A673 (cell line): ENCODE measurements around the gene MOCS3. TPM values are rescaled to one million over a fixed set of nuclear protein-coding genes. Genes with fewer than 3 reads are reported as not detected.

Experiments used
- BruUV-seq: library from RNA; stranded (reverse); fragments of 400-500 nt; replicated peaks from 2 replicates; lab custom pipeline; 2021; lab: Mats Ljungman, UMichigan
- CTCF ChIA-PET: fragments of 300-600 bp; sonication (Branson Sonifier 250); formaldehyde crosslinking; loops from one replicate; lab custom pipeline; 2022; ENCODE audit warnings: antibody characterized with exemption; lab: Charles Lee
- POLR2A ChIA-PET: fragments of 300-600 bp; sonication (Branson Sonifier 250); formaldehyde crosslinking; loops from one replicate; lab custom pipeline; 2022; ENCODE audit warnings: antibody characterized with exemption; ENCODE audit not compliant: low non-redundant PET; lab: Charles Lee
- DNase-seq: peaks from one replicate; pipeline ENCODE4 v3.0.0-alpha.2; 2015; ENCODE audit warnings: low spot score
- H3K27ac ChIP-seq: fragments of 200-600 bp; sonication (generic); 2 replicates; pipeline ENCODE4 v1.5.1; 2016; ENCODE audit warnings: mixed run types, low read depth, mild to moderate bottlenecking, mixed read lengths, antibody characterized with exemption, low read length; ENCODE audit not compliant: poor library complexity, severe bottlenecking
- H3K27me3 ChIP-seq: fragments of 200-600 bp; sonication (generic); replicated peaks from 2 replicates; pipeline ENCODE4 v1.6.1; 2017; ENCODE audit warnings: mixed run types, low read depth, mild to moderate bottlenecking, mixed read lengths, antibody characterized with exemption, low read length; ENCODE audit not compliant: insufficient read depth, poor library complexity
- H3K36me3 ChIP-seq: fragments of 200-600 bp; sonication (generic); 2 replicates; pipeline ENCODE4 v1.6.1; 2016; ENCODE audit warnings: mixed run types, mild to moderate bottlenecking, mixed read lengths, antibody characterized with exemption, low read length; ENCODE audit not compliant: insufficient read depth, poor library complexity, severe bottlenecking
- H3K4me1 ChIP-seq: fragments of 200-600 bp; sonication (generic); 2 replicates; pipeline ENCODE4 v1.6.1; 2017; ENCODE audit warnings: mixed run types, mild to moderate bottlenecking, mixed read lengths, antibody characterized with exemption, low read length; ENCODE audit not compliant: insufficient read depth, poor library complexity, severe bottlenecking
- H3K4me3 ChIP-seq: fragments of 200-600 bp; sonication (generic); 2 replicates; pipeline ENCODE4 v1.5.1; 2016; ENCODE audit warnings: low read depth, mixed run types, mild to moderate bottlenecking, mixed read lengths, low read length; ENCODE audit not compliant: poor library complexity, severe bottlenecking
- H3K9me3 ChIP-seq: fragments of 200-600 bp; sonication (generic); 2 replicates; pipeline ENCODE4 v1.6.1; 2016; ENCODE audit warnings: mixed run types, low read depth, mild to moderate bottlenecking, mixed read lengths, antibody characterized with exemption, low read length; ENCODE audit not compliant: poor library complexity, severe bottlenecking
- CTCF ChIP-seq: fragments of 300-800, 200-600 bp; sonication (generic); conservative IDR thresholded peaks from 2 replicates; pipeline ENCODE4 v1.5.1; 2017; ENCODE audit warnings: low read depth, mild to moderate bottlenecking, antibody characterized with exemption, low read length, moderate library complexity, mixed read lengths
- EZH2 ChIP-seq: fragments of 200-600 bp; sonication (generic); IDR thresholded peaks from 2 replicates; pipeline ENCODE4 v1.6.1; 2017; ENCODE audit warnings: borderline replicate concordance, low read depth, mild to moderate bottlenecking, mixed read lengths, antibody characterized with exemption, low read length; ENCODE audit not compliant: poor library complexity, severe bottlenecking
- intact Hi-C: fragments of 100-400 bp; cut with micrococcal nuclease; formaldehyde crosslinking; loops from one replicate; pipeline ENCODE4 v1.10.0; 2022; ENCODE audit not compliant: unreplicated experiment
- total RNA-seq: library from RNA; stranded (reverse); gene quantifications from 2 replicates; pipeline ENCODE4 v1.2.3, GENCODE V29; 2021

Gene MOCS3
- total RNA-seq, 1 experiment from 2014 or later = 5.9 TPM

- Histone ChIP-seq H3K27me3 (no peaks in the 10 kb centered on the region), H3K4me3 (no peak overlapping the region), H3K36me3 (peaks cover 46% of the 10 kb centered on the region), H3K27ac (peak overlapping the region; percentile 5), H3K9me3 (no peaks in the 10 kb centered on the region), H3K4me1 (peaks cover 23% of the 10 kb centered on the region)
- no TSS peak for BruUV-seq
- ChIA-PET POLR2A (interaction anchor here (0.6 to 0.7 kb wide), 2 partner anchors 14 to 24 kb away, joined by 3 to 4 read pairs; no protein-coding TSS in a partner anchor), CTCF (no interaction called here)
- TF ChIP-seq EZH2 = no peak
- TF ChIP-seq CTCF = no peak
- no peak for DNase-seq
- intact Hi-C loops = no loop called here
Measured at GRCh38 chr20:50933589-50933988, 25.0 kb upstream of the MOCS3 start.

GRCh38 chr20:50943069-50943468, 15.5 kb upstream of the MOCS3 start:
- intact Hi-C loops = no loop called here
- Histone ChIP-seq H3K36me3 (peaks cover 70% of the 10 kb centered on the region), H3K27ac (no peak overlapping the region), H3K4me1 (no peaks in the 10 kb centered on the region), H3K4me3 (no peak overlapping the region), H3K9me3 (no peaks in the 10 kb centered on the region), H3K27me3 (no peaks in the 10 kb centered on the region)
- POLR2A ChIA-PET = no interaction called here
- TF ChIP-seq EZH2 (no peak), CTCF (no peak)
- DNase-seq = no peak
- no TSS peak for BruUV-seq
- CTCF ChIA-PET = no interaction called here

GRCh38 chr20:50948132-50948785, 10.4 kb upstream of the MOCS3 start:
- Histone ChIP-seq H3K9me3 (no peaks in the 10 kb centered on the region), H3K27me3 (no peaks in the 10 kb centered on the region), H3K27ac (no peak overlapping the region), H3K36me3 (peaks cover 68% of the 10 kb centered on the region), H3K4me3 (no peak overlapping the region), H3K4me1 (no peaks in the 10 kb centered on the region)
- POLR2A ChIA-PET = interaction anchor here (0.5 kb wide), 1 partner anchor 14 kb away, joined by 4 read pairs; no protein-coding TSS in a partner anchor
- intact Hi-C loops = no loop called here
- TF ChIP-seq EZH2 = no peak
- no peak for TF ChIP-seq CTCF
- no TSS peak for BruUV-seq
- CTCF ChIA-PET = interaction anchor here (1.2 kb wide), 1 partner anchor 130 kb away, joined by 3 read pairs; no protein-coding TSS in a partner anchor
- no peak for DNase-seq
